AG04449 (cell line): Measurements from ENCODE around the gene CNTNAP2.

Experiments used
- CTCF ChIA-PET: fragments of 350-600 bp; formaldehyde crosslinking; extraction: SDS; loops from one replicate; lab custom pipeline; 2021; ENCODE audit warnings: antibody characterized with exemption; lab: Yijun Ruan, JAX
- POLR2A ChIA-PET: fragments of 400-600, 350-600 bp; formaldehyde crosslinking; extraction: SDS; loops from one replicate; lab custom pipeline; 2020; ENCODE audit warnings: antibody characterized with exemption, inconsistent platforms; lab: Yijun Ruan, JAX
- DNase-seq: peaks from one replicate; pipeline ENCODE4 v3.0.0-alpha.2; 2010; ENCODE audit warnings: low read depth, low spot score
- H3K4me3 ChIP-seq: 2 replicates; pipeline ENCODE4 v1.5.1; 2011; ENCODE audit warnings: low read depth, mild to moderate bottlenecking, control low read depth, low read length
- CTCF ChIP-seq: IDR thresholded peaks from one replicate; pipeline ENCODE4 v1.5.1; 2011; ENCODE audit warnings: mild to moderate bottlenecking, moderate library complexity, low read length, control low read depth, inconsistent platforms; ENCODE audit not compliant: insufficient read depth; ENCODE audit errors: missing control alignments

CNTNAP2 gene

GRCh38 chr7:147465223-147465622, 1348.6 kb downstream of the CNTNAP2 start:
- POLR2A ChIA-PET: no interaction called here
- no peak overlapping the region for H3K4me3 ChIP-seq
- no peak for DNase-seq
- no peak for TF ChIP-seq CTCF
- CTCF ChIA-PET: interaction anchor here (1.0 kb wide), 2 partner anchors 11 to 24 kb away, joined by 3 read pairs; no protein-coding TSS in a partner anchor

GRCh38 chr7:147472556-147472955, 1356.0 kb downstream of the CNTNAP2 start:
- ChIA-PET POLR2A (no interaction called here), CTCF (no interaction called here)
- no peak for DNase-seq
- TF ChIP-seq CTCF: no peak
- H3K4me3 ChIP-seq: no peak overlapping the region

DNA sequence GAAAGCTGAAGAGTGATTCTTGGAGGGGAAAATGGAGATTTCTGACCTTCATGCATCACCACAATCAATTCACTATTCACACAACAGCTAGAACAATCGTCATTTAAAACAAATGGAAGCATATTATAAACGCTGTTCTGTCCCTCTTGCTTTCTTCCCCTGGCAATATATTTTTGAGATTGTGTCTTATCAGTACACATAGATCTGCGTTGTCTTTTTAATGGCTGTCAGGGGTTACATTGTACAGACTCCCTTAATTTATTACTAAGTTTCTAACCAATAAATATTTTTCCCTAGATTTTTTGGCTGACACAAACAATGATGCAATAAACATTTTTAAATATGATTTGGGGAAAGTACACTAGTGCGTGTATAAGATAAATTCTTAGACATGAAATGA, 1358.3 kb downstream of the CNTNAP2 start:
- ChIA-PET POLR2A (no interaction called here), CTCF (no interaction called here)
- no peak overlapping the region for H3K4me3 ChIP-seq
- TF ChIP-seq CTCF: no peak
- DNase-seq: no peak

GRCh38 chr7:147477526-147477925, 1360.9 kb downstream of the CNTNAP2 start:
- ChIA-PET CTCF (no interaction called here), POLR2A (no interaction called here)
- no peak overlapping the region for H3K4me3 ChIP-seq
- no peak for TF ChIP-seq CTCF
- no peak for DNase-seq

DNA sequence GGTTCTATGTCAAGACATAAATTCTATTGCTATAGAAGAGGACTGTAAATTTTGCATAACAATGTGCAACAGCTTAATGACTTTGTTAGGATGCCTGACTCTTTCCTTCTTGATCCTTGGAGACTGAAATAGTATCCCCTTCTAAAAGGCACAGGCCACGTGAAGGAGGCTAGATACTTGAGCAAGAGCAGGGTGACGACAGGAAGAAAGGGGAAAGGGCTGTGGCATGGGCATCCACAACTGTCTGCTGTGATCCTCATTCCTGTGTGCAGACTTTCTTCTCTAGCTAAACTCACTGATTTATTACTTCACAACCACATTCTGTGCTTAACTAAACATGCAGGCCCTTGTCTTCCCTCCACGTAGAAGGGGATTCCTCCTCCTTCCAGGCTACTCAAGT, 1362.2 kb downstream of the CNTNAP2 start:
- TF ChIP-seq CTCF: no peak
- H3K4me3 ChIP-seq: no peak overlapping the region
- DNase-seq: no peak
- CTCF ChIA-PET: no interaction called here
- POLR2A ChIA-PET: no interaction called here

DNA sequence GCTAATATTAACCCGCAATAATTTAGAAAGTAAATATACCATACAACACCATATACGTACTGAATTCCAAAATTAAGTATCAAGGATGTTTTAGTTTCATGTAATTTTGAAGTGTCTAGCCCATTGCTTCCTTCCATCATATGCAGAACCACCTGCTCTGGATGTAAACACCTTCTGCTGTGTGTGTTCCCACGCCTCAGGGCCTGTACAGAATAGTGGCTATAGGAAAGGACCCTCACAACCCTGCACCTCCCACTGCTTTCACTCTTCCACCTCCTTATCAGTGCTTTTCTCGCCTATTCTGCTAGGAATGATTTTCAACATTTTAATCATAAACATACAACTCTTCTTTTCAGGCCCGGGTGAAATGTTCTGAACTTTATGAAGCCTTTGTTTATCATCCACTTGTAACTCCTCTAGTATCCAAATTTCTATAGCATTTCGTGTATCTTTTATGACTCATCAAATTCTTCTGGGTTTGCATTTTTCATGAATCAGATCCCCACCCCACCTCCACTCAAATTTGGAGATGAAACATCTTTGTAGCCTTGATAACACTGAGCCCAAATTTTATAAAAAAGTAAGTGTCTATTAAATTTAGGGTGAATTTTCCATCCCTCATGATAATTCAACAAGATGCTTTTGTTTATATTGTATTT, 1367.2 kb downstream of the CNTNAP2 start:
- ChIA-PET POLR2A (interaction anchor here (0.6 kb wide), 1 partner anchor 323 kb away, joined by 4 read pairs; no protein-coding TSS in a partner anchor), CTCF (no interaction called here)
- no peak overlapping the region for H3K4me3 ChIP-seq
- DNase-seq: no peak
- no peak for TF ChIP-seq CTCF
